KMS-11 (cell line): ENCODE measurements around the gene PCP4.

ENCODE experiments used
- H2AFZ ChIP-seq: fragments of 200-600 bp; sonication (generic); 2 replicates; pipeline ENCODE4 v1.6.1; 2016; ENCODE audit warnings: antibody characterized with exemption, mixed run types, low read depth
- H3K27ac ChIP-seq: fragments of 200-600 bp; sonication (generic); 2 replicates; pipeline ENCODE4 v1.6.1; 2016; ENCODE audit warnings: mild to moderate bottlenecking, mixed run types
- H3K27me3 ChIP-seq: fragments of 200-600 bp; sonication (generic); 2 replicates; pipeline ENCODE4 v1.6.1; 2017; ENCODE audit warnings: mild to moderate bottlenecking, low read depth, mixed run types, moderate library complexity; ENCODE audit not compliant: insufficient read depth
- H3K36me3 ChIP-seq: fragments of 200-600 bp; sonication (generic); 2 replicates; pipeline ENCODE4 v1.6.1; 2017; ENCODE audit warnings: mild to moderate bottlenecking, mixed run types; ENCODE audit not compliant: insufficient read depth
- H3K4me1 ChIP-seq: fragments of 200-600 bp; sonication (generic); 2 replicates; pipeline ENCODE4 v1.6.1; 2016; ENCODE audit warnings: mild to moderate bottlenecking, low read depth, mixed run types; ENCODE audit not compliant: poor library complexity, severe bottlenecking
- H3K4me2 ChIP-seq: fragments of 200-600 bp; sonication (generic); 2 replicates; pipeline ENCODE4 v1.7.0; 2016; ENCODE audit warnings: mild to moderate bottlenecking, mixed run types
- H3K4me3 ChIP-seq: fragments of 200-600 bp; sonication (generic); IDR thresholded peaks from 2 replicates; pipeline ENCODE4 v1.6.1; 2017; ENCODE audit warnings: low read depth, low read length, mixed read lengths; ENCODE audit not compliant: insufficient read depth
- H3K79me2 ChIP-seq: fragments of 200-600 bp; sonication (generic); 2 replicates; pipeline ENCODE4 v1.6.1; 2016; ENCODE audit warnings: low read depth, mixed run types; ENCODE audit not compliant: insufficient read depth
- H3K9ac ChIP-seq: fragments of 200-600 bp; sonication (generic); 2 replicates; pipeline ENCODE4 v1.6.1; 2016; ENCODE audit warnings: mild to moderate bottlenecking, mixed run types
- H4K20me1 ChIP-seq: fragments of 200-600 bp; sonication (generic); 2 replicates; pipeline ENCODE4 v1.6.1; 2016; ENCODE audit warnings: mild to moderate bottlenecking, mixed run types; ENCODE audit not compliant: insufficient read depth
- TF ChIP-seq, protein P1 (sequence below): fragments of 200-600 bp; sonication (generic); conservative IDR thresholded peaks from 2 replicates; pipeline ENCODE4 v1.6.1; 2017; ENCODE audit warnings: low read depth, mild to moderate bottlenecking, antibody characterized with exemption, low read length, moderate library complexity, mixed read lengths

The PCP4 gene

DNA sequence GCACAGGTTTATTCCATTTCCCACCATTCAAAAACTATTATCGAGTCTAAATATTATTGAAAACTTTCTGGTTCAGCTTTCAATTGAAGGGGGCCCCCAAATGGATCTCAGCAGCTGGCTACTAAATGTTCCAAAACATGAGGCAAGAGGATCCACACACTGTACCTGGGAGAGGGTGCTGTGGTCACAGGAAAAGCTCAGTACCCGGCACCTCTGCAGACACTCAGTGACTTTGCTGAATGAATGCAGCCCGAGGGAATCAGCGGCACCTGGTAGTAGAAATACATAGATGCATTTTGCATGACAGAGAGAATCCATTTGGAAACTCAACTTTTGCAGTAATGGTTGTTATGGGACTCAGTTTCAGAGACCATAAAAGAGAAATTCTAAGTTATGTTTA is 89.3 kb downstream of the PCP4 start:
- H3K36me3 ChIP-seq: no peaks in the 10 kb centered on the region
- TF ChIP-seq, protein P1, sequence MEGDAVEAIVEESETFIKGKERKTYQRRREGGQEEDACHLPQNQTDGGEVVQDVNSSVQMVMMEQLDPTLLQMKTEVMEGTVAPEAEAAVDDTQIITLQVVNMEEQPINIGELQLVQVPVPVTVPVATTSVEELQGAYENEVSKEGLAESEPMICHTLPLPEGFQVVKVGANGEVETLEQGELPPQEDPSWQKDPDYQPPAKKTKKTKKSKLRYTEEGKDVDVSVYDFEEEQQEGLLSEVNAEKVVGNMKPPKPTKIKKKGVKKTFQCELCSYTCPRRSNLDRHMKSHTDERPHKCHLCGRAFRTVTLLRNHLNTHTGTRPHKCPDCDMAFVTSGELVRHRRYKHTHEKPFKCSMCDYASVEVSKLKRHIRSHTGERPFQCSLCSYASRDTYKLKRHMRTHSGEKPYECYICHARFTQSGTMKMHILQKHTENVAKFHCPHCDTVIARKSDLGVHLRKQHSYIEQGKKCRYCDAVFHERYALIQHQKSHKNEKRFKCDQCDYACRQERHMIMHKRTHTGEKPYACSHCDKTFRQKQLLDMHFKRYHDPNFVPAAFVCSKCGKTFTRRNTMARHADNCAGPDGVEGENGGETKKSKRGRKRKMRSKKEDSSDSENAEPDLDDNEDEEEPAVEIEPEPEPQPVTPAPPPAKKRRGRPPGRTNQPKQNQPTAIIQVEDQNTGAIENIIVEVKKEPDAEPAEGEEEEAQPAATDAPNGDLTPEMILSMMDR: no peak
- no peak overlapping the region for H3K9ac ChIP-seq
- H4K20me1 ChIP-seq: no peaks in the 10 kb centered on the region
- H3K27me3 ChIP-seq: no peaks in the 10 kb centered on the region
- H3K79me2 ChIP-seq: no peaks in the 10 kb centered on the region
- H3K4me1 ChIP-seq: no peaks in the 10 kb centered on the region
- H3K4me3 ChIP-seq: no peak overlapping the region
- H2AFZ ChIP-seq: no peak overlapping the region
- no peak overlapping the region for H3K4me2 ChIP-seq
- no peak overlapping the region for H3K27ac ChIP-seq

DNA sequence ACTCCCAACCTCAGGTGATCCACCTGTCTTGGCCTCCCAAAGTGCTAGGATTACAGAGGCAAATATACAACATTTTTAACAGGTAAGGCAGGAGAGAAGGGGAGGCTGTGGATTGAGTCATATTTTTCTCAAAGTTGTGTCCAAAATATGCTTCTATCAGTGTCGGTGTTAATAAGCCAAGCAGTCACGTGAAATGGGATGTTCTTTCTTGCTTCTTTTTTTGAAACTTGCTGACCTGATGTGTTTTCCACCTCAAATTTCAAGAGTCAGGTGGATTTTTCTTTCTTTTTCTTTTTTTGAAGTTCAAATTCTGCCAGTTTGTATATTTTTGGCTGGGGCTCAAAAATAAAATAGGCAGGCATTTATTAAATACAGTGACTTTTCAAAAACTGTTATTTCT is 91.5 kb downstream of the PCP4 start:
- H3K4me1 ChIP-seq: no peaks in the 10 kb centered on the region
- H3K4me2 ChIP-seq: no peak overlapping the region
- no peaks in the 10 kb centered on the region for H3K36me3 ChIP-seq
- no peaks in the 10 kb centered on the region for H4K20me1 ChIP-seq
- H2AFZ ChIP-seq: no peak overlapping the region
- TF ChIP-seq, protein P1: no peak
- H3K27me3 ChIP-seq: no peaks in the 10 kb centered on the region
- no peak overlapping the region for H3K4me3 ChIP-seq
- no peak overlapping the region for H3K27ac ChIP-seq
- no peaks in the 10 kb centered on the region for H3K79me2 ChIP-seq
- no peak overlapping the region for H3K9ac ChIP-seq

DNA sequence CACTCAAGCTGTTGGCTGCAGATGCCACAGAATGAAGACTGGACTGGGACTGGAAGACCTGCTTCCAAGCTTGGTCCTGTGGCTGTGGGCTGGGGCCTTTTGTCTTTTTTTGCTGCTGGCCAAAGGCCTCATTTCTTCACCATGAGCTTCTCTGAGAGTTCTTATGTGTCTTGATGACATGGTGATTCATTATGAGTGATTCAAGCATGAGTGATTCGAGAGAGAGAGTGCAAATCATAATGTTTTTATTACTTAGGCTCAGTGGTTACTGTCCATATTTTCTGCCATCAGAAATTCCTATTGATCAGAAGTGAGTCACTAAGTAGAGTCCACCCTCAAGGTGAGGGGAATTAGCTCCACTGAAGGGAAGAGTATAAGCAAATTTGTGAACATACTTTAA is 94.0 kb downstream of the PCP4 start:
- H3K27ac ChIP-seq: no peak overlapping the region
- H3K4me1 ChIP-seq: no peaks in the 10 kb centered on the region
- no peaks in the 10 kb centered on the region for H3K79me2 ChIP-seq
- H3K9ac ChIP-seq: no peak overlapping the region
- TF ChIP-seq, protein P1: no peak
- H4K20me1 ChIP-seq: no peaks in the 10 kb centered on the region
- H3K27me3 ChIP-seq: no peaks in the 10 kb centered on the region
- H2AFZ ChIP-seq: no peak overlapping the region
- no peaks in the 10 kb centered on the region for H3K36me3 ChIP-seq
- H3K4me2 ChIP-seq: no peak overlapping the region
- no peak overlapping the region for H3K4me3 ChIP-seq

DNA sequence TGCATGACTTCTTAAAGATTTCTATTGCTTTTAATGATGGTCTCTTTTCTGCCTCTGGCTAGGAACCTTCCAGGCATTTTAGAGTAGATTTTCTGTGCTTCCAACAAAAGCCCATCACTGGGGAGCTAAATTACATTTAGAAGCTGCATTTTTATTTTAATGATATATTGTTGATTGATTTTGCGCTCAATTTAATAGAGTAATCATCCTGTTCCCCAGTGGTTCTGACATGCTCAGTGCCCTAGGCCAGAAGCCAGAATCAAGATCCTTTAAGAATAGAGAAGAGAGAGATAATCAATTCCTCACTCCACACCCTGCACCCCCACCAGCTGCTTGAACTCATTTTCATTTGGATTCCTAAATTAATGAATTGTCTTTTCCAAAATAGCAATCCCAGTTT is 97.8 kb downstream of the PCP4 start:
- H3K4me3 ChIP-seq: no peak overlapping the region
- no peak overlapping the region for H3K27ac ChIP-seq
- no peaks in the 10 kb centered on the region for H3K27me3 ChIP-seq
- no peaks in the 10 kb centered on the region for H3K4me1 ChIP-seq
- H4K20me1 ChIP-seq: no peaks in the 10 kb centered on the region
- no peaks in the 10 kb centered on the region for H3K36me3 ChIP-seq
- H3K4me2 ChIP-seq: no peak overlapping the region
- no peaks in the 10 kb centered on the region for H3K79me2 ChIP-seq
- H2AFZ ChIP-seq: no peak overlapping the region
- no peak overlapping the region for H3K9ac ChIP-seq
- TF ChIP-seq, protein P1: no peak

DNA sequence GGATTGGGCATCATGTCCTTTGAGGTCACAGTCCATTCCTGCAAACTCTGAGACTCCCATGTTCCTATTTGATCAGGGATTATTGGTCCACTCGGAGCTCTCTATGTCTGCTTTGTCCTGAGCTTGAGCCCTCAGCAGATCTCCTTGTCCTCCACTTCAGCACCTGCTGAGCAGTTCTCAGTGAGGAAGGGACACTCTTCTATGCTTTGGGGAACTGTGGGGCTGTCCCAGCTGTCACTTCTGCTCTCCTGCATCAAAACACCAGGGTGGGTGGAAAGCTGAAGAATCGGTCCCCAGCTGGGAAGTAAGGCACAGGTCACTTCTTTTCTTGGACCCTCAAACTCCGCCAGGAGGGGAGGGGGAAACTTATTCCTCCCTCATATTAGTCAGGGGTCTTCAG is 99.5 kb downstream of the PCP4 start:
- Histone ChIP-seq H3K4me2 (no peak overlapping the region), H3K4me3 (no peak overlapping the region), H2AFZ (no peak overlapping the region), H3K36me3 (no peaks in the 10 kb centered on the region), H4K20me1 (no peaks in the 10 kb centered on the region), H3K79me2 (no peaks in the 10 kb centered on the region), H3K9ac (no peak overlapping the region), H3K27me3 (no peaks in the 10 kb centered on the region), H3K4me1 (no peaks in the 10 kb centered on the region), H3K27ac (no peak overlapping the region)
- TF ChIP-seq, protein P1: no peak
